Brain microvascular endothelial cell (primary cell): Measurements from ENCODE around the gene CDH13.

Experiments
- DNase-seq: peaks from one replicate; pipeline ENCODE4 v3.0.0-alpha.2; 2020
- H3K27ac ChIP-seq: fragments of 250-450 bp; sonication (Bioruptor Pico); 2 replicates; pipeline ENCODE4 v1.5.1; 2020; ENCODE audit warnings: mild to moderate bottlenecking, moderate library complexity
- H3K27me3 ChIP-seq: fragments of 250-450 bp; sonication (Bioruptor Pico); replicated peaks from 2 replicates; pipeline ENCODE4 v1.5.1; 2020; ENCODE audit warnings: mild to moderate bottlenecking
- H3K36me3 ChIP-seq: fragments of 250-450 bp; sonication (Bioruptor Pico); replicated peaks from 2 replicates; pipeline ENCODE4 v1.5.1; 2020; ENCODE audit warnings: mild to moderate bottlenecking
- H3K4me3 ChIP-seq: 2 replicates; pipeline ENCODE4 v1.5.1; 2011; ENCODE audit warnings: low read depth, mild to moderate bottlenecking, control low read depth, low read length, moderate library complexity
- CTCF ChIP-seq: IDR thresholded peaks from 2 replicates; pipeline ENCODE4 v1.5.1; 2011; ENCODE audit warnings: low read depth, mild to moderate bottlenecking, moderate library complexity, low read length, control low read depth, inconsistent platforms; ENCODE audit errors: missing control alignments
- in situ Hi-C: cut with HindIII; loops from 2 replicates; pipeline ENCODE4 v1.10.0; 2017; ENCODE audit warnings: low sequenced_read_pairs, low pct_ligation_motif_present

Gene CDH13

GRCh38 chr16:83268169-83268568 lies 641.4 kb downstream of the CDH13 start:
- no peak overlapping the region for H3K4me3 ChIP-seq
- no peaks in the 10 kb centered on the region for H3K27me3 ChIP-seq
- H3K36me3 ChIP-seq, result no peaks in the 10 kb centered on the region
- no peak overlapping the region for H3K27ac ChIP-seq
- no peak for DNase-seq
- in situ Hi-C loops, result no loop called here
- no peak for TF ChIP-seq CTCF

GRCh38 chr16:83269048-83269447 lies 642.3 kb downstream of the CDH13 start:
- TF ChIP-seq CTCF, result no peak
- H3K27me3 ChIP-seq, result no peaks in the 10 kb centered on the region
- DNase-seq, result no peak
- H3K4me3 ChIP-seq, result no peak overlapping the region
- H3K27ac ChIP-seq, result no peak overlapping the region
- in situ Hi-C loops, result no loop called here
- H3K36me3 ChIP-seq, result no peaks in the 10 kb centered on the region

- no peak overlapping the region for H3K27ac ChIP-seq
- DNase-seq, result no peak
These were observed 642.8 kb downstream of the CDH13 start for GRCh38 chr16:83269541-83269940.

GRCh38 chr16:83270061-83270460 lies 643.3 kb downstream of the CDH13 start:
- no peak for DNase-seq
- Histone ChIP-seq H3K27me3 (no peaks in the 10 kb centered on the region), H3K27ac (no peak overlapping the region), H3K4me3 (no peak overlapping the region), H3K36me3 (no peaks in the 10 kb centered on the region)
- in situ Hi-C loops, result no loop called here
- TF ChIP-seq CTCF, result no peak

More at GRCh38 chr16:83269541-83269940, 642.8 kb downstream of the CDH13 start:
- Histone ChIP-seq H3K36me3 (no peaks in the 10 kb centered on the region), H3K4me3 (no peak overlapping the region), H3K27me3 (no peaks in the 10 kb centered on the region)
- in situ Hi-C loops, result no loop called here
- no peak for TF ChIP-seq CTCF

- H3K27ac ChIP-seq, result no peak overlapping the region
- no peak for DNase-seq
- in situ Hi-C loops, result no loop called here
- H3K36me3 ChIP-seq, result no peaks in the 10 kb centered on the region
- H3K4me3 ChIP-seq, result no peak overlapping the region
- no peaks in the 10 kb centered on the region for H3K27me3 ChIP-seq
- TF ChIP-seq CTCF, result no peak
These were observed 643.9 kb downstream of the CDH13 start for GRCh38 chr16:83270640-83271039.

- Histone ChIP-seq H3K36me3 (no peaks in the 10 kb centered on the region), H3K27ac (no peak overlapping the region), H3K27me3 (no peaks in the 10 kb centered on the region), H3K4me3 (no peak overlapping the region)
- in situ Hi-C loops, result no loop called here
- no peak for TF ChIP-seq CTCF
- DNase-seq, result no peak
These were observed 644.4 kb downstream of the CDH13 start for GRCh38 chr16:83271123-83271522.
